HG02642 (cell line): ENCODE results near the gene AVP.
"Not testable (repeated sequence)": the region's sequence is repeated elsewhere in the genome, so short reads cannot be mapped to it uniquely, and the experiment has no call there.

Experiments used
- ATAC-seq: cut with Tn5 transposase; IDR thresholded peaks from one replicate; pipeline ENCODE4 v1.9.1; 2021; ENCODE audit warnings: mild to moderate bottlenecking; ENCODE audit not compliant: unreplicated experiment, poor library complexity

The AVP gene

DNA sequence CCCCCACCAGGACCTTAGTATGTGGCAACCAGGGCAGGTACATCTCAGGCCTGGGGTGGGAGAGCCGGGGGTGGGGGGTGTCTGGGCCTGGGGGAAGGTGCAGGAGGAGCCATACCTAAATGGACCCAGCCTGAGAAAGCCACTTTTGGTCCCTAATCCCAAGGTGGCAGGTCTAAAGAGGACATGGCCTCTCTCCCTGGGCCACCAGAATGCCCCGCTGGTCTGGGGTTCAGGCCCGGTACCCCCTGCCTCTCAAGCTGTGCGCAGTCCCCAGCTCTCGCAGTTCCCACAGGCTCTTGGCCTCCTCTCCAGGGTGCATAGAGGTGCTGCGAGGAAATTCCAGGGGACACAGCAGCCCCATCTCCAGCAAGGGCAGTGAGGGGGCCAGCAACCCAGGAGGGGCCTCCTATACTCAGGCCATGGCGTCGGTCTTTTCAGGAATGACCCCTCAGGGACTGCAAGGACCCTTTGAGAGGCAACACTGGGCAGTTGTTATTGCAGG is 1.1 kb upstream of the AVP start:
- ATAC-seq = no peak

DNA sequence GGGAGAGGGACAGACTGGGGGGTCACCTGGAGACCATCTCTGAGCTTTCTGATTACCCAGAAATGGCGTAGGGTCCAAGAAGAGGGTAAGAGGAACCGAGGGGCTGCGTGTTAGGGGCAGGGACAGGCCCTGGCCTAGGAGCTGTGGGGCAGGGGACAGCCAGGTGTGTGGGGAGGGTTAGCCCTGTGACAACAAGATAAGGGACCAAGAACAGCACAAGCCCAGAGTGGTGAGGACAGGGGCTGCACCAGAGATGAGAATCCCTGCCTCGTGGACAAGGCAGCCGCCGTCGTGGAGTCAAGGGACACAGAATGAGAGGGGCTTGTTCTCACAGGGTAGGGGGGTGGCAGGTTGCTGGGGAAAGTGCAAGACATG is 449 bp upstream of the AVP start:
- no peak for ATAC-seq

DNA sequence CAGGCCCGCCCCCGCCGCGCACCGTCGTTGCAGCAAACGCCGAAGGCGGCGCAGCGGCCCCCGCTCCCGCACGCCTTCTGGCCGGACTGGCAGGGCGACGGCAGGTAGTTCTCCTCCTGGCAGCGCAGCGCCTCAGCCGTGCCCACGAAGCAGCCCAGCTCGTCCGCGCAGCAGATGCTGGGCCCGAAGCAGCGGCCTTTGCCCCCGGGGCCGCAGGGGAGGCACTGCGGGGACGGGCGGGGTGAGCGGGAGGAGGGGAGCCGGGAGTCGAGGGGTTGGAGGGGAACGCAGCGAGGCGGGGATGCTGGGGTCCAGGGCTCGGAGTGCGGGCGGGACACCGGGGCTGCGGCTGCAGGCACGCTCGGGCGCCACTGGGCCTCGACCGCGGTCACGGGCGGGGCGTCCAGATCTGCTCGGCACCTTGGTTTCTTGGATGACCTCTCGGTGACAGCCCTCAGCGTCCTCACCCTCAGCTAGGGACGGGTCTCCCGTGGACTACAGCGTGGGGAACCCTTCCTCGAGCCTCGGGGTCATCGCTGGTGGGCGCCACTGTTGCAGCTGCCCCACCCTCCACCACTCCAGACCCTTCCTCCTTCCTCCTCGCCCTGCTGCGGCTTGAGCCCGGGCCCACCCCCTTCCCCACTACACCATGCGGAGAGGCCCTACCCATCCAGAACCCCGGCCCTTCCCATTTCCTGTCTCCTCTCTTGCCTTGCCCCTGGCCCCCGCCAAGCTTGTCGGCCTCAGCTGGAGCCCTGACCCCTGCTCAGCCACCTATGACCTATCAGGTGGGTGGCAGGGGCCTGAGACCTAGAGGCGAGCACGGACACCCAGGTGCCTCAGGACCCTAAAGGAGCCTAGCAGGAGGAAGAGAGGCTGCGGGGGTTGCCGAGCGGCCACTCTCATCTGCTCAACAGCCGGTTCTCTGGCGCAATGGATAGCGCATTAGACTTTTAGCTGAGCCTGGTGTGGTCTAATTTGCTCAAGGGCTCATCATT is 1.3 kb downstream of the AVP start:
- no peak for ATAC-seq

DNA sequence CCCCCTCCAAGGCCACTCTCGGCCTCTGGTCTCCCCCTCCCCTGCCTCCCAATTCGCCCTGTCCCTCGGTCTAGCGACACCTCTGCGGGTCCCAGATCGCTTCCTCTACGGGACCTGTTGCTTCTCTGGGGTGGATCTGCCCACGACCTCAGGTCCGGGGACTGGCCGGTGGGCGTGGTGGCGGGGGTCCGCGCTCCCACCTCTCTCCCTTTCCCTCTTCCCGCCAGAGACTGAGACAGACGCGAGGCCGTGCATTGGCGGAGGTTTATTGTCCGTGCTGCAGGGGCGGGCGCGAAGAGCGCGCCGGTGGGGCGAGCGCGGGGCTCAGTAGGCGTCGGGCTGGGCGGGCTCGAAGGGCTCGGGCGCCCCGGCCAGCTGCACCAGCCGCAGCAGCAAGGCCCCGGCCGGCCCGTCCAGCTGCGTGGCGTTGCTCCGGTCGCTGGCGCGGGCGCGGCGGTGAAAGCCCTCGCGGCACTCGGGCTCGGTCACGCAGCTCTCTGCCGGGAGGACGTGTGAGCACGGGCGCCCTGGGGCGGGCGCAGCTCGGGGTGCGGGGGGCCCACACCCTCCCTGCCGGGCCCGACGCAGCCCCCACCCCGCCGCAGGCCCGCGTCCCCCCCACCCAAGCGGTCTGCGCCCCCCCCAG is 2.1 kb downstream of the AVP start:
- ATAC-seq = no peak

DNA sequence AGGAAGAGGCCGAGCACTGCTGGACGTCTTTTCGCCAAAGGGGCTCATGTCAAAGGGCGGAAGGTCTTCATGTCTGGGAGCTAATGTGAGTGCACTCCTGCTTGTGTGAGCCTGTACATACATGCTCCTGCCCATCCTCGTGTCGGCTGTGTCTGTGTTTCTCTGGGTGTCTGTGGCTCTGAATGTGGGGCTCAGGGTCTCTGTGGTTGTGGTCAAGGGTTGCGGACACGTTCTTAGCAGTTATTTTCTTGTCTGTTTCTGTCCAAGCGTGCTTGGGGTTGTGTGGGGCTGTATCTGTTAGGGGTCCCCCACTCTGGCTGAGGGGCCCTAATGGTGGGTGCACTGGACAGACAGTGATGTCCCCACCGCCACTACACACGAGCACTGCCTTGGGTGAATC is 2.9 kb downstream of the AVP start:
- no peak for ATAC-seq

DNA sequence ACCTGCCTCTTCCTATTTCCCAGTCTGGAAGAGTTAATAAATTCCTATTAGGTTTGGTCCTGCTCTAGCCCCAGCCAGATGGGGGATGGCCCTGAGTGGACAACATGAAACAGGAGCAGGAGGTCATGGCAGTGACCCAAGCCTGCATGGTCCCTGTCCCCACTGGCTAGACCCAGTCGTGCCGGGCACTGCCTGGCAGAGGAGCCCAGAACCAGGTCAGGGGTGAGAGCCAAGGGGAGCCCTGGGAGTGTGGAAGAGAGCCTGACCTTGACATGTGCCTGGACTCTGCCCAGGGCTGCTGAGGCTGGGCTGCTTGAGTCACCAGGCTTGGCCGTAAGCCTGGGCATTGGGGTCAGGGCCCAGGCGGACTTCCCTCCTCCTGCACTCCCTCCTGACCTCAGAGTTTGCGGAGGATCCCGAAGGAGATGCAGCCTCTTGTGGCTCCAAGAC is 3.6 kb downstream of the AVP start:
- ATAC-seq = no peak

DNA sequence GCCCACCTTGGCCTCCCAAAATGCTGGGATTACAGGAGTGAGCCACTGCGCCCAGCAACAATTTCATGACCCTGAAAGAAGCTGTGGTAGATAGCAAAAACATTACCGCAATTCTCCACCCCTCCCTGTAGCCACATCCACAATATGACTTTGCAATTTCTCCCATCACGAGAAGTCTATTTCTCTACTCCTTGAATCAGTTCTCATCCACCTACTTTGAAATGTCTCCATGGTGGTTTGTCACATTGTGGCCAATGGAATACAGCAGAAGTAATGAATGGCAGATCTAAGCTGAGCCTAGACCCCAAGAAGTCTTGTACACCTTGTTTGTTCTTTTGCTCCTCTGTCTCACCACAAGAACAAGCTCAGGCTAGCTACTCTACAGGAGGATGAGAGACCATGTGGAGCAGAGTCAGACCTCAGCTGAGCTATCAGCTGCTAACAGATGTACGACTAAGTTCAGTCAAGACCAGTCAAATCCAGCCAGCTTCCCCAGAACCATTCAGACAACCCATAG is 6.8 kb downstream of the AVP start:
- ATAC-seq = no peak

DNA sequence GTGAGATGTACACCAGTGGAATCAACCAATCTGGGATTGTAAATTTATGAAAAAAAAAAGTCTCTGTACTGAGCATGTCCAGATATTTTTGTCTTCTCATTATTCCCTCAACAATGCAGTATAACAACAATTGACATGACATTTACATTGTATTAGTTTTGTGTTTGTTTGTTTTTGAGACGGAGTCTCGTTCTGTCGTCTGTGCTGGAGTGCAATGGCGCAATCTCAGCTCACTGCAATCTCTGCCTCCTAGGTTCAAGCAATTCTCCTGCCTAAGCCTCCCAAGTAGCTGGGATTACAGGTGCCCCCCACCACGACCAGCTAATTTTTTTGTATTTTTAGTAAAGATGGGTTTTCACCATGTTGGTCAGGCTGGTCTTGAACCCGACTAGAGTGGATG is 9.2 kb downstream of the AVP start:
- ATAC-seq = not testable (repeated sequence)

DNA sequence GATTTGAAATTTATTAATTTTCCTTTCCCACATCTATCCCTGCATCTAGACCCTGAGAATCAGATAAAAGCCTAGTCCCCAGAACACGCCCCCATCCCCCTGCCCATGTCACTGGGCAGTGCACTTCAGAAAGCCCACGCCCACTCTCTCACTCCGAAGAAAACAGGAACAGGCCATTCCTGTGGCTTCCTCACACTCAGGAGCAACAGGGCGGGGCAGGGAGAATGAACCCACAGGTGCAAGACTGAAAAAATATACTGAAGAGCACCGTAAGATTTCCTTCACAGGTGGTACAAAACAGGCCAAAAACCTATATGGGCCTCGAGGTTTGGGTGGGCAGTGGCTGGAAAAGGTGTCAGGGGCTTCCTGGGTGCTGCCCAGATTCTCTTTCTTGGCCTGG is 9.7 kb downstream of the AVP start:
- ATAC-seq = no peak

DNA sequence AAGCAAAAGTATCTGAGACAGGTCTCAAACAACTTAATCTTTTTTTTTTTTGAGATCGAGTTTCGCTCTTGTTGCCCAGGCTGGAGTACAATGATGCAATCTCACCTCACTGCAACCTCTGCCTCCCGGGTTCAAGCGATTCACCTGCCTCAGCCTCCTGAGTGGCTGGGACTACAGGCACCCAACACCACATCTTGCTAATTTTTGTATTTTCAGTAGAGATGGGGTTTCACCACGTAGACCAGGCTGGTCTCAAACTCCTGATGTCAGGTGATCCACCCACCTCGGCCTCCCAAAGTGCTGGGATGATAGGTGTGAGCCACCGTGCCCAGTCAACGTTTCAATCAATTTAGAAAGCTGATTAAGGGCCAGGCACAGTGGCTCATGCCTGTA is 11.3 kb downstream of the AVP start:
- ATAC-seq = not testable (repeated sequence)

DNA sequence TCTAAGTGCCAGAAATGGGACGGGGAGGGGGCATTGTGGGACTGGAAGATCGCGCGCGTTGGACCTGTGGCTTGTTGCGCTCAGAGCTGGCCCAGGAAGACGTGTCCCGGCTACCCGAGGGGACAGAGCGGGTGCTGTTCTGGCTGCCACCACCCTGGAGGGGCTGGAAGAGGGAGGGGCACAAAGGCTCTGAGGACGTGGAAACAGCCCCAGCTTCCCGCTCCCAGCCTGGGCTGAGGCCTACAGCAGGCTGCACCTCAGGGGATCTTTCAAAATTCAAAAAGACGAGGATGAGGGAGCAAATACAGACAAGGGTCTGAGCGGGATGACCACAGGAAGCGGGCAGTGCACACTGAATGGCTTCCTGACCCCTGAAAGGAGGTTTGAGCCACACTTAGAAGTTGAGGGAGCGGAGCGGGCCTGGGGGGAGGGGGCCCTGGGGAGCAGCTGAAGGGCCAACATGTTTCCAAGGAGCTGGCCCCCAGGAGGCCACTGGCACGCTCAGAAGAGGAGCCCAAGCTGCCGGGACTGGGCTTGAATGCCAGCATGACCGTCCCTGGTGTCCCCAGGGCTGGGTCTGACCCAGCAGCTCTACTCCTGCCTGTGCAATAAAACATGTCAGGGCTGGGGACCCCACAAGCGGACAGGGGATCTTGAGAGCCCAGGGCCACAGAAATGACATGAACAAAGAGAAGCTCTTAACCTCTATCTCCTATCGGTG is 11.8 kb downstream of the AVP start:
- no peak for ATAC-seq

DNA sequence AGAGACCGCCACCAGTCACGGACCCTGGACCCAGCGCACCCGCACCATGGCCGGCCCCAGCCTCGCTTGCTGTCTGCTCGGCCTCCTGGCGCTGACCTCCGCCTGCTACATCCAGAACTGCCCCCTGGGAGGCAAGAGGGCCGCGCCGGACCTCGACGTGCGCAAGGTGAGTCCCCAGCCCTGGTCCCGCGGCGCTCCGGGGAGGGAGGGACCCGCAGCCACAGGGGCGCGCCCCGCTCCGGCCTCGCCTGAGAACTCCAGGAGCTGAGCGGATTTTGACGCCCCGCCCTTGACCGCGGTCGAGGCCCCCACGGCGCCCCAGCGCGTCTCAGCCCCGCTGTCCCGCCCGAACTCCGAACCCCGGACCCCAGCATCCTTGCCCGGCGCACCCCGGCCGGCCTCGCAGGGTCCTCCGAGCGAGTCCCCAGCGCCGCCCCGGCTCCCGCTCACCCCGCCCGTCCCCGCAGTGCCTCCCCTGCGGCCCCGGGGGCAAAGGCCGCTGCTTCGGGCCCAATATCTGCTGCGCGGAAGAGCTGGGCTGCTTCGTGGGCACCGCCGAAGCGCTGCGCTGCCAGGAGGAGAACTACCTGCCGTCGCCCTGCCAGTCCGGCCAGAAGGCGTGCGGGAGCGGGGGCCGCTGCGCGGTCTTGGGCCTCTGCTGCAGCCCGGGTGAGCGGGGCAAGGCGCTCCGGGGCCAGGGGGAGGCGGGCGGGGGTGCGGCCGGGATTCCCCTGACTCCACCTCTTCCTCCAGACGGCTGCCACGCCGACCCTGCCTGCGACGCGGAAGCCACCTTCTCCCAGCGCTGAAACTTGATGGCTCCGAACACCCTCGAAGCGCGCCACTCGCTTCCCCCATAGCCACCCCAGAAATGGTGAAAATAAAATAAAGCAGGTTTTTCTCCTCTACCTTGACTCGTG is 12.7 kb downstream of the AVP start, which contains the start of gene OXT:
OXT (plus strand) TSS at position 11 of the 920 bp plus-strand sequence; CDS start at position 47, 36 bp downstream.
- ATAC-seq = no peak

DNA sequence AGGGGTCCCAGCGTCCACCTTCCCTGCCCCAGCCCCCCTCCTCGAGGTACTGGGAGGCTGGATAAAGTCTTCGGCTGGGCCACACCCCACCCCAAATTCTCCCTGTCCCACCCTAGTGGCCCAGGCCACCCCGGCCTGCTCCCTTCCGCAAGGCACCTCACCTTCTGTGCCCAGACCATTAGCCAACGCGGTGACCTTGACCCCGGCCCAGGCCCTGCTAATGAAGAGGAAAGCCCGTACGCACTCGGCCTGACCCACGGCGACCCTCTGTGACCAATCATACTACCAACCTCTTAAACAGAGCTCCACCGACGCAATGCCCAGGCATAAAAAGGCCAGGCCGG is 13.3 kb downstream of the AVP start:
- ATAC-seq = no peak

DNA sequence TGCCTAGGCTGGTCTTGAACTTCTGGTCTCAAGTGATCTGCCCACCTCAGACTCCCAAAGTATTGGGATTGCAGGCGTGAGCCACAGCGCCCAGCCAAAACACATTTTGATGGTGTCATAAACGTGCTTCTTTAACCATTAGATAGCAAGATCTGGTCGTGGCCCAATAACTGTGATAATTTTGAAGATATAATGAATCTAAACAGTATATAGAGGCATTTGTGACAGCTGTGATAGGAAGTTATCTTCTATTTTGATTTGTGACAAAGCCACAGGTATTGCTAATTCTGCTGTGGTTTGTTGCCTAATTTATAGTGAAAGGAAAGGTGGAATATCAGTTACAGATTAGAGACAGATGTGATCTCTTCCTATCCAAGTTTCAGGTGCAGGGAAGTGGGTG is 13.8 kb downstream of the AVP start:
- no peak for ATAC-seq

DNA sequence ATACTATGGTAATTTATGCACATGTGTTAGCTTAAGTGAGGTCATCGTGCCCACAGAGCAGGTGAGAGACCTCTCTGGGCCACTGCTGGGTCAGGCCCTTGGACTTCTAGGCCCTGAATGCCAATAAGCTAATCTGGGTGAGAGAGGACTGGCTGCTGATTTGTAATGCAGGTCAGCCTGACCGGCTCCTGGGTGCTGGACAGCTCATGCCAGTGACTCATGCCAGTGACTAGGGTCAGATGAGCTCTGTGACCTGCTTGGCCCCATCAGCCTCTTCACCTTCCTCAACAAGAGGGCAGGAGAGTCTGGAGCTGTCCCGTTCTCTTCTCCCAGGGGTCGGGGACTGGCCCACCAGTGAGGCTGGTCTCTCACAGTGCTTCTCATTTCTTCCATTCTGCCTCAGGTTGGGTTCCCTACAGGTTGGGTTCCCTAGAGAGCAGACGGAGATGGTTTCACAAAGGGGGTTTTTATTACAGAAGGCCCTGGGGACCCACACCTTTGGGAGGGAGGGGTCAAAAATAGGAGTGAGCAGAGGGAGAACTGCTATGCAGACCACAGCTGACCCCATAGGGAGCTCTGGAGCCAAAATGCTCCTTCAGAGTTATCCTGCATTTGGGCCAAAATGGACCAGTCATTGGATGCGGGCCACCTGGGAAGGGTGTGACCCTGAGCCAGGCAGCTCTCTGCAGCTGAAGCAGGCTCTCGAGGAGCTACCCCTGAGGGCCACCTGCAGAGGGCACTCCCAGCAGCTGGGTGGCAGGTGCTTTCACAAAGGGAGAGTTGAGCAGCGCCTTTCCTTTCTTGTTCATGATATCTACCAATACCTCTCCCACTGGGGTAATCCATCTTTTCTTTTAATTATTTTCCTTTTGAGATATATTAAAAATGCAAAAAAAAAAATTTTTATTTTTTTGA is 15.3 kb downstream of the AVP start:
- ATAC-seq = no peak

DNA sequence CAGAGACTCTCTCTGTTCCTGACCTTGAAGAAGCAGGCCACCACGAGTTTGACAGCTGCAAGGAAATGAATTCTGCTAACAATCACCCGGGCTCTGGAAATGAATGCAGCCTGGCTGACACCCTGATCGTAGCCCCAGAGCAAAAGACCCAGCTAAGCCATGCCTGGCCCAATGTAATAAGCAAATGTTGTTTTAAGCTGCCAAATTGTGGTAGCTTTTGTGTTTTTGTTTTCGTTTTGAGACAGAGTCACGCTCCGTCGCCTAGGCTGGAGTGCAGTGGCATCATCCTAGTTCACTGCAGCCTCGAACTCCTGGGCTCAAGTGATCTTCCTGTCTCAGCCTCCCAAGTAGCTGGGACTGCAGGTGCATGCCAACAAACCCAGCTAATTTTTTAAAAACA is 16.4 kb downstream of the AVP start:
- no peak for ATAC-seq

DNA sequence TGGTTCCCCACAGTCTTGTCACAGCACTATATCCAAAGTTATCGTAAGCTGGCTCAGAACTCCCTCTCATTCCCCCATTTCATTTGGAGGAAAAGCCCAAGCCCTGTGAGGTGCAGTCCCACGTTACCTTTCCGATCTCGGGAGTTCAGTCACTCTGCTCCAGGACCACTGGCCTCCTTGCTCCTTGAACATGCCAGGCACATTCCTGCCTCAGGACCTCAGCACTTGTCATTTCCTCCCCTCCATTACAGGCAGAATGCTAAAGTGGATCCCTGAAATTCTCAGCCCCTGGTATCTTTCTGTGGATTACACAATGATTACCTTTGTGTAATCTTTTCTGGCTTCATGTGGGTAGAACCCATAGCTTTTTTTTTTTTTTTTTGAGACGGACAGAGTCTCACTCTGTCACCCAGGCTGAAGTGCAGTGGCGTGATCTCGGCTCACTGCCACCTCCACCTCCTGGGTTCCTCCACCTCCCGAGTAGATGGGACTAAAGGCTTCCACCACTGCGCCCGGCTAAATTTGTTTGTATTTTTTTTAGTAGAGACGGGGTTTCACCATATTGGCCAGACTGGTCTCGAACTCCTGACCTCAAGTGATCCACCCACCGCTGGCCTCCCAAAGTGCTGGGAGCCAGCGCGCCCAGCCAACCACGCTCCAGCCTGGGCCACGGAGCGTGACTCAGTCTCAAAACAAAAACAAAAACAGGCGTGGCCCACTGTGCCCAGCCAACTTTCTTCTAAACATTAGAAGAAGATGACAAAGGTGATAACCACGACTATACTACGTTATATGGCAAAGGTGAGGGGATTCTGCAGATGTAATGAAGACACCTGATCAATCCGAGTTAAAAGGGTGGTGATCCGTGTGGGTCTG is 17.1 kb downstream of the AVP start:
- no peak for ATAC-seq

DNA sequence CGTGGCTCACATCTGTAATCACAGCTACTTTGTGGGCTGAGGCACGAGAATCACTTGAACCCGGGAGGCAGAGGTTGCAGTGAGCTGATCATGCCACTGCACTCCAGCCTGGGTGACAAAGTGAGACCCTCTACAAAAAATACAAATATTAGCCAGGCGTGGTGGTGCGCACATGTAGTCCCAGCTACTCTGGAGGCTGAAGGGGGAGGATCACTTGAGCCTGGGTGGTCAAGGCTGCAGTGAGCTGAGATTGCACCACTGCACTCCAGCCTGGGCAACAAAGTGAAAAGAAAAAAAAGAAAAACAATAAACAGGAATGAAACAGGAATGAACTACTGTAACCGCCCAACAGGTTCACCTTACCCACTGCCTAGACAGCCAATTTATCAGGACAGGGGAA is 20.4 kb downstream of the AVP start:
- not testable (repeated sequence) for ATAC-seq
